Stimulated activated CD8-positive, alpha-beta memory T cell treated with anti-CD3 and anti-CD28 coated beads, Interleukin-7, amount 100 ng/mL, for 48 hours (primary cell): Measurements from ENCODE around the gene MCF2L2.

Source experiments
- DNase-seq, 2 donors: peaks; one replicate each; pipeline ENCODE4 v3.0.0-alpha.2; 2020; ENCODE audit warnings: low read depth in 1 of 2; ENCODE audit errors: extremely low read depth in 1 of 2

The MCF2L2 gene

DNA sequence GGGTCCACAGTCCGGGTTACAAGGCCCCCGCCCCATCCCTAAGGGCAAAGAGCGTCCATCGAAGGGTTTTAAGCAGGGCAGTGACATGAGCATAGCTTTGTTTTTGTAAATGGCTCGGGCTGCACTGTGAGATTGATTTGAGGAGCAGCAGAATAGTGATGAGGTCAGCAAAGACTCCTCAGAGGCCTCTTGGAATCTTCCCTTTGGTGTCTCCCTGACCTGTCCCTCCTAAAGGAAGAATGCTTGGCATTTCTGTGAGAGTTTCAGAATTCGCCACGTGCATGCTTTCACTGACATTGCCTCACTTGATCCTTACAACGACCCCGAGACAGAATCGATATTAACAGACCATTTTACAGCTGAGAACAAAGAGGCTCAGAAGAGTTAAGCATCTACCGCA lies 286.2 kb downstream of the MCF2L2 start:
- DNase-seq, result no peak

DNA sequence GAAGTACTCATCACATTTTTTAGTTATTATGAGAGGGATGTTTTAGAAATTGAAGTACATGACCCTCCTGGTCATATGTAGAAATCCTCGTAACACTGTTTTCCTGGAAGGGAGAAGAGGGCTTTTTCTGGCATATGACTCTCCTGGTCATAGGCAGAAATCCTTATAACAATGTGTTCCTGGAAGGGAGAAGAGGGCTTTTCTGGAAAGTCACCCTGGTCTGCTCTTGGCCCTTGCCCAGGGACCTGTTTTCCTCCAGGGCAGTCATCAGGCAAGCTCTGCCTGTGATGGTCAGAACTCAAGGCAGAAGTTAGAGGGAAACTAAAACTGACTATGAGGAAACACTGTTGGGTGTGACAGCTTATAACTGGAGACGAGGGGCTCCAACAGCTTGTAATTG lies 293.6 kb downstream of the MCF2L2 start:
- DNase-seq, result no peak

- DNase-seq, result no peak
Measured at GRCh38 chr3:183132409-183132808, 296.0 kb downstream of the MCF2L2 start.

DNA sequence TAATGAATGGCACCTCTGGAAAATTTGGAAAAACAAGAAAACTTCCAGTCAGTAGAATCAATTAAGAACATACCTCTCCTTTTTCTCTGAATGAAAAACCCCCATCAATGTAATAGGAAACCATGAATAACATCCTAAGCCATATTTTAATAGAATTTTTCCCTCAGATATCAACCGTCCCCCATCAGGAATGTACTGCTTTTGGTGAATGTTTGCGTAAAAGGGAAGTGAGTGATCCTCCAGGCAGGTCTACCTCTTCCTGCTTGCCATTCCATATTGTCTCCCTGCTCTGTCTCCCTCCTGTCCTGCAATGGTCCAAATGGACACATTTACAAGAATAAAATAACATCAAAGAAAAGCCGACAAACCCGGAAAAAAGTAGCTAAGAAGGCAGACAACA lies 296.7 kb downstream of the MCF2L2 start:
- no peak for DNase-seq

- DNase-seq, result no peak
Measured at GRCh38 chr3:183131186-183131725, 297.2 kb downstream of the MCF2L2 start.

DNA sequence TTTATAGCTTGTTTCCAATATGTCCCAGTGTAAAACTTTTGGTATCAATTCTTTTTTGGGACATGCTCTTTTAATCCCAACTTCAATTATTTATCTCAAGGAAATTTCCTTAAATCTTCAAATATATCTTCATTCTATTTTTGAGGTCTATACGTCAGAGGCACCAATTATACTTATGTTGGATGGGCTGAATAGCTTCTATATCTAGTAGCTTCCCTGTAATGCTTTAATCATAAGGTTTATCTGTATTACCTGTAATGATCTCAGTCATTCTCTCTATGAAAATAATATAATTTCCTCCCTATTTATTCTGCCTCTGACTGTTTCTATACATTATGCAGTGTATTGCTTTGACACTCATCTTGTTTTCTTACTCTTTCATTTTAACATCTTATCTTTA lies 299.2 kb downstream of the MCF2L2 start:
- no peak for DNase-seq

DNA sequence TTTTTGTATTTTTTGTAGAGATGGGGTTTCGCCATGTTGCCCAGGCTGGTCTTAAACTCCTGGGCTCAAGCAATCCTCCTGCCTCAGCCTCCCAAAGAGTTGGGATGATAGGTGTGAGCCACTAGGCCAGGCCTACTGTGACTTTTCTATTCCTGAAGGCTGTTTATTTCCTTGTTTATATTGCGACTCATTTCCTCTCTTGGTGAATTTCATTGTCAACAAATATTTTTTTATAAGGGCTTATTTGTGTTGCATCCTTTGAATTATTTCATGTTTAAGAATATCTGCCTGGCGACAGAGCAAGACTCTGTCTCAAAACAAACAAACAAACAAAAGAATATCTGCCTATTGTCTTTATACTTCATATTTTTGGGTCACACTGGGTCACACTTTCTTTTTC lies 299.7 kb downstream of the MCF2L2 start:
- DNase-seq, result no peak
